PC-9 (cell line): ENCODE measurements around the gene CRYBB2. TPM values are rescaled to one million over a fixed set of nuclear protein-coding genes. Genes with fewer than 3 reads are reported as not detected.

Source experiments
- BruUV-seq: library from RNA; stranded (reverse); fragments of 400-500 nt; replicated peaks from 2 replicates; lab custom pipeline; 2021; lab: Mats Ljungman, UMichigan
- CTCF ChIA-PET: fragments of 300-600 bp; sonication (Branson Sonifier 250); formaldehyde crosslinking; loops from one replicate; lab custom pipeline; 2022; ENCODE audit warnings: antibody characterized with exemption; lab: Charles Lee
- POLR2A ChIA-PET: fragments of 300-600 bp; sonication (Branson Sonifier 250); formaldehyde crosslinking; loops from one replicate; lab custom pipeline; 2022; ENCODE audit warnings: antibody characterized with exemption; ENCODE audit not compliant: unreplicated experiment; lab: Charles Lee
- DNase-seq, 2 experiments: peaks; one replicate each; pipeline versions ENCODE4 v3.0.0 to v3.0.0-alpha.2; 2015 to 2022; ENCODE audit warnings: mixed read lengths in 1 of 2
- H2AFZ ChIP-seq: fragments of 200-600 bp; sonication (generic); 2 replicates; pipeline ENCODE4 v1.8.1; 2017; ENCODE audit warnings: antibody characterized with exemption
- H3F3A ChIP-seq: fragments of 200-600 bp; sonication (generic); 2 replicates; pipeline ENCODE4 v1.8.1; 2017; ENCODE audit warnings: antibody characterized with exemption, mild to moderate bottlenecking, low read depth; ENCODE audit not compliant: insufficient read depth
- H3K27ac ChIP-seq: fragments of 200-600 bp; sonication (generic); 2 replicates; pipeline ENCODE4 v1.6.1; 2016; ENCODE audit warnings: mixed run types
- H3K27me3 ChIP-seq: fragments of 200-600 bp; sonication (generic); 2 replicates; pipeline ENCODE4 v1.6.1; 2016; ENCODE audit warnings: low read depth, mixed run types; ENCODE audit not compliant: insufficient read depth
- H3K36me3 ChIP-seq: fragments of 200-600 bp; sonication (generic); 2 replicates; pipeline ENCODE4 v1.6.1; 2016; ENCODE audit warnings: low read depth, mixed run types
- H3K4me1 ChIP-seq: fragments of 200-600 bp; sonication (generic); replicated peaks from 2 replicates; pipeline ENCODE4 v1.6.1; 2016; ENCODE audit warnings: mixed run types; ENCODE audit not compliant: insufficient read depth
- H3K4me2 ChIP-seq: fragments of 200-600 bp; sonication (generic); 2 replicates; pipeline ENCODE4 v1.6.1; 2017; ENCODE audit warnings: mixed run types
- H3K4me3 ChIP-seq: fragments of 200-600 bp; sonication (generic); 2 replicates; pipeline ENCODE4 v1.6.1; 2016; ENCODE audit warnings: mixed run types
- H3K79me2 ChIP-seq: fragments of 200-600 bp; sonication (generic); 2 replicates; pipeline ENCODE4 v1.6.1; 2017; ENCODE audit warnings: low read depth, mixed run types
- H3K9me2 ChIP-seq: fragments of 200-600 bp; sonication (generic); 2 replicates; pipeline ENCODE4 v1.8.1; 2017; ENCODE audit warnings: mild to moderate bottlenecking; ENCODE audit not compliant: insufficient read depth
- H3K9me3 ChIP-seq: fragments of 200-600 bp; sonication (generic); 2 replicates; pipeline ENCODE4 v1.8.1; 2016; ENCODE audit warnings: low read depth; ENCODE audit not compliant: insufficient read depth
- H4K20me1 ChIP-seq: fragments of 200-600 bp; sonication (generic); 2 replicates; pipeline ENCODE4 v1.8.1; 2017; ENCODE audit not compliant: insufficient read depth
- CTCF ChIP-seq: fragments of 200-600 bp; sonication (generic); conservative IDR thresholded peaks from 2 replicates; pipeline ENCODE4 v1.6.1; 2017; ENCODE audit warnings: mixed run types, antibody characterized with exemption, mild to moderate bottlenecking, moderate library complexity
- EZH2 ChIP-seq: fragments of 200-600 bp; sonication (generic); IDR thresholded peaks from 2 replicates; pipeline ENCODE4 v1.8.0; 2017; ENCODE audit warnings: antibody characterized with exemption, low read depth
- intact Hi-C: fragments of 100-400 bp; cut with micrococcal nuclease; formaldehyde crosslinking; loops from one replicate; pipeline ENCODE4 v1.10.0; 2022; ENCODE audit not compliant: unreplicated experiment
- total RNA-seq: library from RNA; stranded (reverse); gene quantifications from 2 replicates; pipeline ENCODE4 v1.2.3, GENCODE V29; 2021

Gene CRYBB2
- total RNA-seq, 1 experiment from 2014 or later = 1.0 TPM

- intact Hi-C loops = loop anchor here (10.0 kb wide), 1 partner anchor 575 kb away; no protein-coding TSS in a partner anchor
- TF ChIP-seq CTCF (no peak), EZH2 (no peak)
Observed at GRCh38 chr22:25199731-25200520, 19.5 kb upstream of the CRYBB2 start, which contains the start of gene CRYBB3. Gene CRYBB3, plus strand, starts transcription at chr22:25199858. Its CDS starts 1,539 bp downstream, at chr22:25201397.

GRCh38 chr22:25200967-25201366 lies 18.5 kb upstream of the CRYBB2 start:
- no peaks in the 10 kb centered on the region for H3K9me3 ChIP-seq
- no peak overlapping the region for H3K4me2 ChIP-seq
- H3K79me2 ChIP-seq = no peaks in the 10 kb centered on the region
- peaks cover 2% of the 10 kb centered on the region; the same call in 1 of the 2 replicates for H3F3A ChIP-seq
- peaks cover 3% of the 10 kb centered on the region; the same call in 1 of the 2 replicates for H4K20me1 ChIP-seq
- no peak overlapping the region for H3K4me3 ChIP-seq
- H2AFZ ChIP-seq = no peak overlapping the region
- POLR2A ChIA-PET = no interaction called here
- H3K27me3 ChIP-seq = no peaks in the 10 kb centered on the region
- CTCF ChIA-PET = no interaction called here
- intact Hi-C loops = loop anchor here (10.0 kb wide), 1 partner anchor 574 kb away; no protein-coding TSS in a partner anchor
- H3K4me1 ChIP-seq = no peaks in the 10 kb centered on the region
- no peak for TF ChIP-seq CTCF
- no peak for TF ChIP-seq EZH2
- H3K27ac ChIP-seq = no peak overlapping the region
- DNase-seq = no peak
- H3K9me2 ChIP-seq = no peaks in the 10 kb centered on the region
- BruUV-seq = no TSS peak
- H3K36me3 ChIP-seq = no peaks in the 10 kb centered on the region

More at GRCh38 chr22:25199731-25200520, 19.5 kb upstream of the CRYBB2 start, which contains the start of gene CRYBB3:
- H3K4me2 ChIP-seq = no peak within 1 kb of the TSS
- no peaks in the 10 kb centered on the region for H3K36me3 ChIP-seq
- H3K79me2 ChIP-seq = no peaks in the 10 kb centered on the region
- no peaks in the 10 kb centered on the region for H3K9me3 ChIP-seq
- H3F3A ChIP-seq = peaks cover 2% of the 10 kb centered on the region; the same call in 1 of the 2 replicates
- H3K4me3 ChIP-seq = no peak within 1 kb of the TSS
- H3K4me1 ChIP-seq = no peaks in the 10 kb centered on the region
- BruUV-seq = no TSS peak
- no peak within 1 kb of the TSS for H3K27ac ChIP-seq
- H3K27me3 ChIP-seq = no peaks in the 10 kb centered on the region
- H3K9me2 ChIP-seq = no peaks in the 10 kb centered on the region
- ChIA-PET POLR2A (no interaction called here), CTCF (no interaction called here)
- H4K20me1 ChIP-seq = peaks cover 3% of the 10 kb centered on the region; the same call in 1 of the 2 replicates
- no peak within 1 kb of the TSS for H2AFZ ChIP-seq
- DNase-seq = no peak

GRCh38 chr22:25201557-25202273 lies 17.7 kb upstream of the CRYBB2 start:
- Histone ChIP-seq H3K27ac (no peak overlapping the region), H3K9me2 (no peaks in the 10 kb centered on the region), H3K79me2 (no peaks in the 10 kb centered on the region), H3K9me3 (no peaks in the 10 kb centered on the region), H3K4me1 (no peaks in the 10 kb centered on the region), H4K20me1 (peaks cover 3% of the 10 kb centered on the region; the same call in 1 of the 2 replicates), H3K36me3 (no peaks in the 10 kb centered on the region), H3K4me2 (no peak overlapping the region), H3K4me3 (no peak overlapping the region), H3K27me3 (no peaks in the 10 kb centered on the region), H2AFZ (no peak overlapping the region), H3F3A (peaks cover 2% of the 10 kb centered on the region; the same call in 1 of the 2 replicates)
- CTCF ChIA-PET = no interaction called here
- no TSS peak for BruUV-seq
- POLR2A ChIA-PET = no interaction called here
- DNase-seq = no peak
- intact Hi-C loops = loop anchor here (10.0 kb wide), 1 partner anchor 573 kb away; no protein-coding TSS in a partner anchor
- TF ChIP-seq EZH2 (no peak), CTCF (no peak)
